Measurements from ENCODE around the gene MBP.
A peak's percentile ranks its signal among the peaks of the same experiment; 100 is the strongest.

- TF ChIP-seq, protein P1, sequence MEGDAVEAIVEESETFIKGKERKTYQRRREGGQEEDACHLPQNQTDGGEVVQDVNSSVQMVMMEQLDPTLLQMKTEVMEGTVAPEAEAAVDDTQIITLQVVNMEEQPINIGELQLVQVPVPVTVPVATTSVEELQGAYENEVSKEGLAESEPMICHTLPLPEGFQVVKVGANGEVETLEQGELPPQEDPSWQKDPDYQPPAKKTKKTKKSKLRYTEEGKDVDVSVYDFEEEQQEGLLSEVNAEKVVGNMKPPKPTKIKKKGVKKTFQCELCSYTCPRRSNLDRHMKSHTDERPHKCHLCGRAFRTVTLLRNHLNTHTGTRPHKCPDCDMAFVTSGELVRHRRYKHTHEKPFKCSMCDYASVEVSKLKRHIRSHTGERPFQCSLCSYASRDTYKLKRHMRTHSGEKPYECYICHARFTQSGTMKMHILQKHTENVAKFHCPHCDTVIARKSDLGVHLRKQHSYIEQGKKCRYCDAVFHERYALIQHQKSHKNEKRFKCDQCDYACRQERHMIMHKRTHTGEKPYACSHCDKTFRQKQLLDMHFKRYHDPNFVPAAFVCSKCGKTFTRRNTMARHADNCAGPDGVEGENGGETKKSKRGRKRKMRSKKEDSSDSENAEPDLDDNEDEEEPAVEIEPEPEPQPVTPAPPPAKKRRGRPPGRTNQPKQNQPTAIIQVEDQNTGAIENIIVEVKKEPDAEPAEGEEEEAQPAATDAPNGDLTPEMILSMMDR (IDR thresholded peaks at IDR 0.05) = peak in 1 of 4 experiments; percentile 15
- TF ChIP-seq EP300 (IDR thresholded peaks at IDR 0.05) = no peak
Observed at GRCh38 chr18:77087393-77088141, 45.0 kb downstream of the MBP start.
